Measurements from ENCODE around the gene THOC6. TPM values are rescaled to one million over a fixed set of nuclear protein-coding genes. Genes with fewer than 3 reads are reported as not detected.

The THOC6 gene
- total RNA-seq, 2 experiments from 2014 or later: 46.9 to 50.2 TPM

DNA sequence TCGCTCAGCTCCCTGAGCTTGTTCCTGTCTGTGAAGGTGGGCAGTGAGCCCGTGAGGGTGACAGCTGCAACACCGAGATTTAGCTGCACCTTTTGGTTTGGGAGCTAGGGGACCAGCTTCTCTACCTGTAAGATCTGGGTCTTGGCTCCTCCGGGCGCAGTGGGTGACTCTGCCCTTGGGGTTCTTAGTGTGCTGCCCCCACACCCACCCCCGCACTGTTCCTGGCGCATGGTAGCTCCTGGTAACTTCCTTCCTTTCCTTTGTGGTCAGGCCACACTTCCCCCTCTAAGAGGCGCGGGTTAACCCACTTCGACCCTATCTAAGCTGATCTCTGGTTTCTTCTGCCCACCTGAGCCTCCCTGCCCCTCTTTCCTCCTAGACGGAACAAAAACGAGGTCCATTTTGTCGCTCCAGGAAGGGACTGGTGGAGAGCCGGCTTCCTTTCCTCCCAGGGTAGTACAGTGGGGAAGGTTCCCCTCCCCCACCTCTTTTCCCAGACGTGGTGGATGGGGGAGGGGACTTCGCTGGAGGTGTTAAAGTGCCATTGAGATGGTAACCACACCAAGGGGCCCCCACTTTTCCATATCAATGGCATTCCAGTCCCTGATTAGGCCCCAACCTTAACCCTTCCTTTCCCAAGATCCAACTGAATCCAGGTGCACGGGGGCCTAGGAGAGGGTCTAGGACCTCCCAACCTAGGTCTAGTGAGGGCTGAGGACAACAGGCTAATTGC is 15.7 kb upstream of the THOC6 start:
- Mint-ChIP-seq H3K36me3 (ENCODE audit: low read depth) (no peaks in the 10 kb centered on the region), H3K4me3 (no peak overlapping the region), H3K27me3 (peaks cover 11% of the 10 kb centered on the region), H3K9me3 (ENCODE audit: low read depth) (no peaks in the 10 kb centered on the region), H3K27ac (no peak overlapping the region), H3K4me1 (peaks cover 26% of the 10 kb centered on the region)
- ATAC-seq: no peak
- POLR2A ChIA-PET: interaction anchor here (0.6 to 1.0 kb wide), 3 partner anchors 12 to 1262 kb away, joined by 3 to 5 read pairs (median 3); partner anchors contain the start of gene TNFRSF12A
- CTCF ChIA-PET: interaction anchor here (0.5 to 9.6 kb wide), 7 partner anchors 12 to 51 kb away, joined by 3 to 130 read pairs (median 3); partner anchors contain the start of gene TNFRSF12A
- intact Hi-C loops (cut with DNase I, micrococcal nuclease): no loop called here
- peak; percentile 25 for DNase-seq

DNA sequence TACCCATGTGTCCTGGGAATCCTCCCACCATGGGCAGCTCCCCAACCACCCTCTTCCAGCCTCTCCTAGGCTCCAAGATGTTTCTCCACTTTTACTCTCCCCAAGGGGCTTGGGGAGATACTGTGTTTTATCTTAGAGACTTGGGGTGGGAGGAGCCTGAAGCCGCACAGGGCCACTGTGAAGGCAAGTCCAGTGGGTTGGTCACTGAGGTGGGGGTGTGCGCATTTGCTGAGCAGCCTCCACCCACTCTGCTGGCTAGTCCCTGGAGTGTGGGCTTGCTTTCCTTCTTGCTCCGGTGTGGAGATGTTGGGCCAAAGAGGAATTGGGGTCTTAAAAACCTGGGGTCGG is 15.2 kb upstream of the THOC6 start:
- POLR2A ChIA-PET: no interaction called here

DNA sequence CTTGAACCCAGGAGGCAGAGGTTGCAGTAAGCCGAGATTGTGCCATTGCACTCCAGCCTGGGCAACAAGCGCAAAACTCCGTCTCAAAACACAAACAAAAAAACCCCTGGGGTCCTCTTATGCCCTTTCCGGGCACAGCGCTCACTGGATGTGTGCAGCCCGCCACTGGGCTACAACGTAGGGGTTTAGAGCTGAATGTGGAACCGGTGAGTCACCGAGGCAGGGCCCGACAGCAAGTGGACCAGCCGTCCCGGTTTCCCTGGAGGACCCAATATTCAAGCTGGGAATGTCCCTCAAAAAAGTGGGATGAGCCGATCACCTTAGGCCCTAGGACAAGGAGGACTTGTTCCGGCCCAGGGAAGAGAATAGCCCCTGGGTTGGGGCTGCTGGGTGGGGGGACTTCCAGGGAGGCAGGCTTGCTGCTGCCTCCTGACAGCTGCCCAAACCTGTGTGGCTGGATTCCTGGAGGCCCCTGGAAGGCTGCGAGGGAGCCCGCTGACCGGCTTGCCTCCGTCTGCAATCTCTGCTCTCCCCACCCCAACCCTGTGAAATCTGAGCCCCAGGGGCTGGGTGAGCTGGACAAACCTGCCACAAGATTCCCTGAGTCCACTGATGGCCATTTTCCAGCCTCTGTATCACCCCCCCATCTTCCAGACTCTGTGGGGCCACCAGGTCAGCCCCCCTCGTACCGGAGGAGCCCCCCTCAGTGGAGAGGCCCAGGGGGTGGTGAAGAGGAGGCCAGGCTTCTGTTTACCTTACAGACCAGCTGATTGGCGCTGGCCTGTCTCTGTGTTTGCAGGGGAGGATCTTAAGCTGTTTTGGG is 14.1 kb upstream of the THOC6 start:
- Mint-ChIP-seq H3K4me3 (no peak overlapping the region), H3K4me1 (peaks cover 26% of the 10 kb centered on the region), H3K27me3 (peaks cover 11% of the 10 kb centered on the region), H3K36me3 (ENCODE audit: low read depth) (no peaks in the 10 kb centered on the region), H3K9me3 (ENCODE audit: low read depth) (no peaks in the 10 kb centered on the region), H3K27ac (no peak overlapping the region)
- intact Hi-C loops (cut with DNase I, micrococcal nuclease): no loop called here
- ChIA-PET POLR2A (interaction anchor here (0.9 kb wide), 1 partner anchor 92 kb away, joined by 4 read pairs; no protein-coding TSS in a partner anchor), CTCF (interaction anchor here (0.6 to 1.4 kb wide), 5 partner anchors 19 to 561 kb away, joined by 3 to 6 read pairs (median 4); no protein-coding TSS in a partner anchor)
- ATAC-seq (no peak), DNase-seq (no peak)

More for the DNA sequence above, 15.2 kb upstream of the THOC6 start:
- H3K36me3 Mint-ChIP-seq (ENCODE audit: low read depth): no peaks in the 10 kb centered on the region
- intact Hi-C loops (cut with DNase I, micrococcal nuclease): no loop called here
- no peaks in the 10 kb centered on the region for H3K9me3 Mint-ChIP-seq (ENCODE audit: low read depth)
- H3K27me3 Mint-ChIP-seq: peaks cover 11% of the 10 kb centered on the region
- CTCF ChIA-PET: interaction anchor here (0.5 kb wide), 1 partner anchor 22 kb away, joined by 3 read pairs; no protein-coding TSS in a partner anchor
- DNase-seq (no peak), ATAC-seq (no peak)
- H3K27ac Mint-ChIP-seq: no peak overlapping the region
- H3K4me1 Mint-ChIP-seq: peaks cover 26% of the 10 kb centered on the region
- no peak overlapping the region for H3K4me3 Mint-ChIP-seq

DNA sequence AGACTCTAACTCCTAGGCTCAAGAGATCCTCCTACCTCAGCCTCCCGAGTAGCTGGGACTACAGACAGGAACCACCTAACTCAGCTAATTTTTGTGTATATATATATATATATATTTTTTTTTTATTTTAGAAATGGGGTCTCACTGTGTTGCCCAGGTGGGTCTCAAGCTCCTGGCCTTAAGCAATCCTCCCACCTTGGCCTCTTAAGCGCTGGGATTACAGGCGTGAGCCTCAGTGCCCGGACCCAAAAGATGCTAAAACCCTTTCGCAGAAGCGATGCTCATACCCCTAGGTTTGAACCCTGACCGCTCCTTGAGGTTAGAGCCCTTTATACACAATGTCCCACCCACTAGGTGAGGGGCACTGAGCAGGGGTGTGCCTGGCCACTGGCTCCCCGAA is 13.3 kb upstream of the THOC6 start:
- Mint-ChIP-seq H3K27me3 (peaks cover 11% of the 10 kb centered on the region), H3K9me3 (ENCODE audit: low read depth) (no peaks in the 10 kb centered on the region), H3K27ac (no peak overlapping the region), H3K4me1 (peaks cover 26% of the 10 kb centered on the region), H3K36me3 (ENCODE audit: low read depth) (no peaks in the 10 kb centered on the region), H3K4me3 (no peak overlapping the region)
- DNase-seq (no peak), ATAC-seq (no peak)
- intact Hi-C loops (cut with DNase I, micrococcal nuclease): no loop called here
- CTCF ChIA-PET: interaction anchor here (0.7 to 1.4 kb wide), 3 partner anchors 18 to 562 kb away, joined by 3 to 5 read pairs (median 4); no protein-coding TSS in a partner anchor
- POLR2A ChIA-PET: no interaction called here

DNA sequence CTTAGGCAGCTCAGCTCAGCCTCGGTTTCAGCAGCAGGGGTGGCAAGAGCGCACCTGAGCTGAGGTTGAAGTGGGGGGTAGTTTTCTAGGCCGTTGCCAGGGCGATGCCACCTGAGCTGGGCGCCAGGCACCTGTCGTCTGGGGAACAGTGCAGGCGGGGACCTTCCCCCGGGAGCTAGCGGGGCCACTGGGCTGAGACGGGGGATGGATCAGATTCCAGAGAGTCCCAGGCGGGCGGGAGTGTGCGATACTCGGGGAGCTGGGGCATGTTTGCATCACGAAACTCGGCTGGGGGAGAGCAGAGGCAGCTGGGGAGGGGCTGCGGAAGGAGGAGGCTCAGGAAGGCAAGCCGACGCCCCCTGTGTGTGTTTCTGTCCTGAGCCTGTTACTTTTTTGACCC is 11.6 kb upstream of the THOC6 start:
- DNase-seq (no peak), ATAC-seq (no peak)
- POLR2A ChIA-PET: no interaction called here
- Mint-ChIP-seq H3K27ac (no peak overlapping the region), H3K4me1 (peaks cover 19% of the 10 kb centered on the region), H3K4me3 (no peak overlapping the region), H3K9me3 (ENCODE audit: low read depth) (no peaks in the 10 kb centered on the region), H3K36me3 (ENCODE audit: low read depth) (no peaks in the 10 kb centered on the region), H3K27me3 (peaks cover 7% of the 10 kb centered on the region)
- intact Hi-C loops (cut with DNase I, micrococcal nuclease): no loop called here
- CTCF ChIA-PET: interaction anchor here (0.5 to 1.1 kb wide), 5 partner anchors 20 to 1239 kb away, joined by 3 to 4 read pairs (median 3); no protein-coding TSS in a partner anchor

DNA sequence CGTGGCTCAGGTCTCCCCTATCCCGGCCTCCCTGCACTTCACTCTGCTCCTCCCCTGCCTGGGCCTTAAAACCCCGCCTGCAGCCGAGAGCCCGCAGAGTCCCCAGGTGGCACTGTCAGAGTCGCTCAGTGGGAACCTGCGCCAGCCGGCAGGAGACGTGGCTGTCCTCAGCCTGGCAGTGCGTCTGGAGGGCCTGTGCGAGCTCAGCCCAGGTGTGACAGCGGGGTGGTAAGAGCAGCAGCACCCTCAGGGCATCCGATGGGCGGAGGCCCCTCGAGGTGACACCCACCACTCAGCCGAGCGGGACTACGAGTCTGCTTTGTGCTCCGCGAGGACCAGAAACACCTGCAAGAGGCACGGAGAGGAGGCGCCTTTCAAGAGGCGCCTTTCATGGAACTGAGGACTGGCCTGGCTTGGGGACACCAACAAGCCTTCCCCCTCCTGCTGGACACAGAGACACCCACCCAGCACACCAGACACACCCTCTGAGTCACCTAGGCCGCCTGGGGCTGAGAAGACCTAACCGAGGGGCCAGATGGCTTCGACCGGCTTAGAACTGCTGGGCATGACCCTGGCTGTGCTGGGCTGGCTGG is 10.9 kb upstream of the THOC6 start, which contains the start of gene CLDN9:
TSS of gene CLDN9 (plus strand) at position 96 of the 593 bp plus-strand sequence. CDS start at position 536, 440 bp downstream.
- Mint-ChIP-seq H3K4me3 (no peak within 1 kb of the TSS), H3K27me3 (peaks cover 7% of the 10 kb centered on the region), H3K27ac (no peak within 1 kb of the TSS), H3K36me3 (ENCODE audit: low read depth) (no peaks in the 10 kb centered on the region), H3K4me1 (peaks cover 12% of the 10 kb centered on the region), H3K9me3 (ENCODE audit: low read depth) (no peaks in the 10 kb centered on the region)
- peak; percentile 39 for DNase-seq
- POLR2A ChIA-PET: no interaction called here
- CTCF ChIA-PET: interaction anchor here (0.7 to 1.1 kb wide), 3 partner anchors 19 to 117 kb away, joined by 3 to 4 read pairs (median 3); no protein-coding TSS in a partner anchor
- intact Hi-C loops (cut with DNase I, micrococcal nuclease): no loop called here
- peak; percentile 34 for ATAC-seq

DNA sequence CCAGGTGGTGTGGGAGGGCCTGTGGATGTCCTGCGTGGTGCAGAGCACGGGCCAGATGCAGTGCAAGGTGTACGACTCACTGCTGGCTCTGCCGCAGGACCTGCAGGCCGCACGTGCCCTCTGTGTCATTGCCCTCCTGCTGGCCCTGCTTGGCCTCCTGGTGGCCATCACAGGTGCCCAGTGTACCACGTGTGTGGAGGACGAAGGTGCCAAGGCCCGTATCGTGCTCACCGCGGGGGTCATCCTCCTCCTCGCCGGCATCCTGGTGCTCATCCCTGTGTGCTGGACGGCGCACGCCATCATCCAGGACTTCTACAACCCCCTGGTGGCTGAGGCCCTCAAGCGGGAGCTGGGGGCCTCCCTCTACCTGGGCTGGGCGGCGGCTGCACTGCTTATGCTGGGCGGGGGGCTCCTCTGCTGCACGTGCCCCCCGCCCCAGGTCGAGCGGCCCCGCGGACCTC is 10.3 kb upstream of the THOC6 start:
- no peak for ATAC-seq
- Mint-ChIP-seq H3K27ac (no peak overlapping the region), H3K36me3 (ENCODE audit: low read depth) (no peaks in the 10 kb centered on the region), H3K4me1 (peaks cover 12% of the 10 kb centered on the region), H3K9me3 (ENCODE audit: low read depth) (no peaks in the 10 kb centered on the region), H3K27me3 (peaks cover 11% of the 10 kb centered on the region), H3K4me3 (no peak overlapping the region)
- no peak for DNase-seq
- intact Hi-C loops (cut with DNase I, micrococcal nuclease): no loop called here
- CTCF ChIA-PET: interaction anchor here (0.7 kb wide), 1 partner anchor 18 kb away, joined by 4 read pairs; no protein-coding TSS in a partner anchor
- POLR2A ChIA-PET: no interaction called here

DNA sequence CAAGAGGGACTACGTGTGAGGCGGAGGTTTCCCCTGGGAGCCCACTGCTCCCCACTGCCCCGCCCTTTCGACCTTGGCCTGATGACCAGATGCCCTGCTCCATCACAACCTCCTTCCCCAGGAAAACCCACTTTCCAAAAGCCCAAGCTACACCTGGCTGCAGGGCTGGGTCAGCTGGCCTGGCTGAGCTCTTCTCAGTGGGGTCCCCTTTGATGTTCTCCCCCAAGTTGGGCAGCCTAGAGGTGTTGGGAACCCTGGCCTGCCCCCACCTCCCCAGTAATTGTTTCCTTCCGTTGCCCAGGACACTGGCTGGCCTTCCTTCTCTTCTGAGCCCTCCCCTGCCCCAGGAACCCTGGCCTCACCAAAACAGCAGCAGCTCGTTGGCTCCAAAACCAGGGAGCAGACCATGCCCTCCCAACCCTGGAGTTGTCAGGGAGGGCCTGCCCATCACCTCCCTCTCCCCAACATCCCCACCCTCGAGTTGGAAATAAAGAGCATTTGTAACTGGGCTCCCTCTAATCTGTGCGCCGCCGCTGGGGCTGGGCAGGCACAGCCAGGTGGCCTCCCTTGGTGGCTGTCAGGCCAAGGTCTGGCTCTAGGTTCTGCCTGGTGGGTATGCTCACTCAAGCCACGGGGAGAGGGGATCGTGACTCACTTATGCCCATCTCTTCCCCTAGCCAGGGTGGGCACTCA is 9.7 kb upstream of the THOC6 start:
- H3K4me1 Mint-ChIP-seq: peaks cover 10% of the 10 kb centered on the region
- no peak overlapping the region for H3K27ac Mint-ChIP-seq
- no peaks in the 10 kb centered on the region for H3K36me3 Mint-ChIP-seq (ENCODE audit: low read depth)
- H3K9me3 Mint-ChIP-seq (ENCODE audit: low read depth): no peaks in the 10 kb centered on the region
- ChIA-PET POLR2A (no interaction called here), CTCF (interaction anchor here (0.7 kb wide), 1 partner anchor 17 kb away, joined by 4 read pairs; no protein-coding TSS in a partner anchor)
- intact Hi-C loops (cut with DNase I, micrococcal nuclease): no loop called here
- peaks cover 11% of the 10 kb centered on the region for H3K27me3 Mint-ChIP-seq
- H3K4me3 Mint-ChIP-seq: no peak overlapping the region
- no peak for ATAC-seq
- DNase-seq: no peak

DNA sequence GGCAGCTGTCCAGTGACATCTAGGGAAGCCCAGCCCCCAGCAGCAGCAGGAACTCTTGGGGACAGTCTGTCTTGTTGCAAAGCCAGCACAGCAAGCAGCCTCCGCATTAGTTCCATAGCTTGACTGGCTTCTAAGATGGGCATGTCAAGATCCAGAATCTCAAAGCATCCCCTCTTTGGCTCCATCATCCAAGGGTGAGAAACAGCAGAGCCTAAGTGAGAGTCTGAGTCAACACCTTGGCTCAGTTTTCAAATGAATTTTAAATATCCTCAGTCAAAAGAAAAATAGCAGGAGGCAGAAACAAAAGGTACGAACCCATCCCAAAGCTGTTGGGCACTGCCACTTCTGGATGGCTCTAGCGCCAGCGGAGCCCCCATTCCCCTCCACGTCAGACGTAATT is 8.9 kb upstream of the THOC6 start:
- POLR2A ChIA-PET: no interaction called here
- ATAC-seq: no peak

DNA sequence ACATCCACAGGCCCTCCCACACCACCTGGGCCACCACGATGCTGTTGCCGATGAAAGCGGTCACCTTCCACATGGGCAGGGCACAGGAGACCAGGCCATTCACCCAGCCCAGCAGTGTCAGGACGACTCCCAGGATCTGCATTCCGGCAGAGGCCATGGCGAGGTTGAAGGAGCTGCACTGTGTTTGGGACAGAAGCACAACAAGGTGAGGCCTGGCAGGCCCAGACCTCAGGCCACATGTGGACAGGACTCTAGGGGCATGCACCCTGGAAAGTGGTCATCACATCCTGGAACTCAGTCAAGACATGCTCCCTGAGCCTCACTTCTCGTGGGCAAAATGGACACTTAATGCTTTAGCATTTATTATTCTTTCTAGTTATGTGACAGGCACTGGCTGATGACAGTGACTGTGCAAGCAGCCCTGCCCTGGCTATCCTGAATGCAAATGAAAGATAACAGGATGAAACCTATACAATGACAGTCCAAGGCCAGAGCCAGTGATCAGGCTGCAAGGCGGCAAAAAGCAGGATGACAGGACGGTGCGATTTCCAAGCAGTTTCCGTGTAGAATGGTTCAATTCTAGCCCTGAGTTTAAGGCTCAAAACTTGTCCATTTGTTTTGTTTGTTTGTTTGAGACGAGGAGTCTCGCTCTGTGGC is 7.8 kb upstream of the THOC6 start:
- Mint-ChIP-seq H3K27me3 (peaks cover 13% of the 10 kb centered on the region), H3K4me3 (no peak overlapping the region), H3K9me3 (ENCODE audit: low read depth) (no peaks in the 10 kb centered on the region), H3K27ac (no peak overlapping the region), H3K4me1 (peaks cover 20% of the 10 kb centered on the region), H3K36me3 (ENCODE audit: low read depth) (no peaks in the 10 kb centered on the region)
- ChIA-PET POLR2A (no interaction called here), CTCF (interaction anchor here (1.2 kb wide), 1 partner anchor 16 kb away, joined by 3 read pairs; no protein-coding TSS in a partner anchor)
- no peak for ATAC-seq
- intact Hi-C loops (cut with DNase I, micrococcal nuclease): no loop called here
- DNase-seq: no peak

More for the DNA sequence above, 8.9 kb upstream of the THOC6 start:
- H3K4me3 Mint-ChIP-seq: no peak overlapping the region
- no peaks in the 10 kb centered on the region for H3K36me3 Mint-ChIP-seq (ENCODE audit: low read depth)
- intact Hi-C loops (cut with DNase I, micrococcal nuclease): no loop called here
- H3K9me3 Mint-ChIP-seq (ENCODE audit: low read depth): no peaks in the 10 kb centered on the region
- CTCF ChIA-PET: interaction anchor here (1.2 kb wide), 1 partner anchor 17 kb away, joined by 3 read pairs; no protein-coding TSS in a partner anchor
- H3K27ac Mint-ChIP-seq: no peak overlapping the region
- no peak for DNase-seq
- peaks cover 12% of the 10 kb centered on the region for H3K27me3 Mint-ChIP-seq
- peaks cover 15% of the 10 kb centered on the region for H3K4me1 Mint-ChIP-seq
